NCI-H748 (cell line): ENCODE results near the gene CALM3.

Source experiments
- DNase-seq: peaks from one replicate; lab custom pipeline; 2025; ENCODE audit not compliant: unreplicated experiment; lab: John Stamatoyannopoulos, UW

CALM3 gene

GRCh38 chr19:46634656-46635218 is 33.6 kb downstream of the CALM3 start:
- peak; percentile 73 for DNase-seq

DNA sequence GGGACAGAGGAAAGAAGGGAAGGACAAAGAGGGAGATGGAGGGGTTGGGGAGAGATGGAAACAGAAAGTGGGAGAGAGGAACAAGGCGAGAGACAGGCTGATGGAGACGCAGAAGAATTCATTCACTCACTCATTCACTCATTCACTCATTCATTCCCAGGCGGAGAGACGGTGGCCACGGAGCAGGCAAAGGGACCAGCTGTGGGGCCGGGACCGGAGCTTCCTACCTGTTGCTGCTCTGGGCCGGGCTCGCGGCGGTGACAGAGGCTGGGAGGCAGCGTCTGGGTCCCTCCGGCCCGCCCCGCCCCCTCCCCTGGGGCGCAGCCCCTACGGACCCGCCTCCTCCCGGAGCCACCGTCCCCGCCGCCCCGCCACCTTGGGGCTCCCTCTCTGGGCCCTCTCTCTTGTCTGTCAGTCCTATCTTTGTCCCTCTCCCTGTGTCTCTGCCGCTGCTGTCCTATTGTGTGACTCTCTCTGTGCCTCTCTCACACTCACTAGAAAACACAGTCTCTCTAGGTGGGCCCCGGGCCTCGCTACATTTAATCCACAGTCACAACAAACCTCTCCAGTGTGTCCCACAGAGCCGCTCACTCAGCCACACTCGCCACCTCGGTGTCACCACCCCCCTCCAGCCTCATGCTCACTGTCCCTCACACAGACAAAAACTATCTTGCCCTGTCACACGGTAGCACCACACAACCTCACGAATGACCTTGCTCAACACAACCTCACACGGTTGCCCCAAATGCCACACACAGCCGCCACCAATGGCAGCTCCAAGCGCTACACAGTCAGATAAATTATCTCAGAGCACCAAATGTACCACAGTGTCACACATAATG is 35.0 kb downstream of the CALM3 start, which contains the start of gene GNG8:
Gene GNG8 (minus strand): TSS at position 283 of the 842 bp plus-strand sequence. CDS start 1,520 bp downstream, outside the sequence.
- DNase-seq = peak; percentile 24

DNA sequence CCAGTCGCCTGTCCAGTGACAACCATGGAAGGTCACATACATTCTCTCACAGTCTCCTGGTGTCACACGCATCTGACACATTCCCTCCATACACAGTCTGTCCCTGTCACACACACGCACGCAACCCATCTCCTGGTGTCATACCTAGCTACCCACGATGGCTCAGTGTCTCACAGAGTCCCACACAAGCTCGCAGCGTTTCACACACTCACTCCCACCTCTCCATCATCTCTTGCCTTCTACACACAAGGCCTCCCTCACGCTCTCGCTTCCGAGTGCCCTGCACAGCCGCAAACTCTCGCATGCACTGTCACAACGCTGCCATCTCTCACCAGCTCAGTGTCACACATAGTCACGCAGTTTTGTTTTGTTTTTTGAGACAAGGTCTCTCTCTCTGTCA is 36.1 kb downstream of the CALM3 start:
- DNase-seq = no peak

GRCh38 chr19:46639358-46640182 is 38.4 kb downstream of the CALM3 start:
- peak; percentile 79 for DNase-seq

GRCh38 chr19:46640656-46641055 is 39.5 kb downstream of the CALM3 start:
- no peak for DNase-seq

DNA sequence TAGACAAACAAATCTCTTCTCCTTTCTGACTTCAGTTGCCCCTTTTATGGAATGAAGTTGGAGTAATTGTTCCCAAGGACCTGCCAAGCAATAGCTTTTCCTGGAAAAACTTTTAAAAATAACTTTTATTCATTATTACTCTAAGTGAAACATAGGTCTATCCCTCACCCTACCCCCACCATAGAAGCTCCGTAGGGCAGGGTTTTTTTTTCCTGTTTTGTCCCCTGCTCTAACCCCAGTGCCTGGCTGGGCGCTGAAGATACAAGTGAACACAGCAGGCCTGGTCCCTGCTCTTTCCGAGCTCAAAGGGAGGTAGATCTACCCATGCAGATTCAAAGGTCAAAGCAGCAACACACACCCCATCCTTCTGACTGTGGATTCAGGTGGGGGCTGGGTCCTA is 43.6 kb downstream of the CALM3 start:
- no peak for DNase-seq

DNA sequence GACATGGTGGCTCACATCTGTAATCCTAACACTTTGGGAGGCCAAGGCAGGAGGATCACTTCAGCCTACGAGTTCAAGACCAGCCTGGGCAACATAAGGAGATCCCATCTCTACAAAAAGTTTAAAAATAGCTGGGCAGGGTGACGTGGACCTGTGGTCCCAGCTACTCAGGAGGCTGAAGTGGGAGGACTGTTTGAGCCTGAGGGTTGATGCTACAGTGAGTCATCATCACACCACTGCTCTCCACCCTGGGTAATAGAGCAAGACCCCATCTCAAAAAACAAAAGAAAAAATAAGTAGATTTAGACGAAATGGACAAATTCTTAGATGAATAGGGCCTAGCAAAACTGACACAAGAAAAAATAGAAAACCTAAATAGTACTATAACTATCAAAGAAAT is 45.3 kb downstream of the CALM3 start:
- DNase-seq = no peak

- no peak for DNase-seq
These were observed 47.2 kb downstream of the CALM3 start for GRCh38 chr19:46648060-46648960.

GRCh38 chr19:46648961-46649960 is 48.1 kb downstream of the CALM3 start:
- DNase-seq = no peak

DNA sequence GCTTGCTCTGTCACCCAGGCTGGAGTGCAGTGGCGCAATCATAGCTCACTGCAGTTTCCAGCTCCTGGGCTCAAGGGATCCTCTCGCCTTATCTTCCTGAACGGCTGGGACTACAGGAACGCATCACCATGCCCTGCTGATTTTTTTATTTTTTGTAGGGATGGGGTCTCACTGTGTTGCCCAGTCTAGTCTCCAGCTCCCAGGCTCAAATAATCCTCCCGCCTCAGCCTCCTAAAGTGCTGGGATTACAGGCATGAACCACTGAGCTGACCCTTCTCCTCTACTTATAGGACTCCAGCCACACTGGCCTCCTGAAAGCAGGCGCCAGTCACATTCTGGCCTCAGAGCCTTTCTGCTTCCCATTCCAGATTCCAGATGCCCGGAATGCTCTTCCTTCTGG is 49.3 kb downstream of the CALM3 start:
- no peak for DNase-seq

DNA sequence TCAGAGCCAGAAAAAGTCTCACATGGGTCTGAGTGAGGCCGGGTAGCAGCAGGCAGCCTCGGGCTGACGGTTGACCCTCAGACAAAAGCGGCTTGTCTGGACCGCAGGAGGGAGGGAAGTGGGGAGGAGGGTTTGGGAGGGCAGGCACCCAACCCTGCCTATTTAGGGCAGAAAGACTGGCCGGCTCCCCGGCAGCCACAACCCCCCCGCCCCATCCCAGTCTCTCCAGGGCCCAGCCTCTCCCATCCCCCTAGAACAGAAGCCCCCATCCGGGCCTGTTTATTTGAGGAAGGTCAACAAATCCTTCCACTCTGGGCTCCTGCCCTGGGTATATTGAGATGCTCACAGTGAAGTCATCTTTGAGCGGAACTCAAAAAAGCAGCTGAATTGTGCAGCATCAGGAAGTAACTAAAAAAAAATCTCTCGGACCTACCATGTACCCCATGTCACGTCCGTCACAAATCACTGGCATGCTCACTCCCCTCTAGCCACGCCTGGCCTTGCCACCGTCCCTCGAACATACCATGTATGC is 53.6 kb downstream of the CALM3 start:
- DNase-seq = no peak

- DNase-seq = no peak
These were observed 55.4 kb downstream of the CALM3 start for GRCh38 chr19:46656541-46656940.

DNA sequence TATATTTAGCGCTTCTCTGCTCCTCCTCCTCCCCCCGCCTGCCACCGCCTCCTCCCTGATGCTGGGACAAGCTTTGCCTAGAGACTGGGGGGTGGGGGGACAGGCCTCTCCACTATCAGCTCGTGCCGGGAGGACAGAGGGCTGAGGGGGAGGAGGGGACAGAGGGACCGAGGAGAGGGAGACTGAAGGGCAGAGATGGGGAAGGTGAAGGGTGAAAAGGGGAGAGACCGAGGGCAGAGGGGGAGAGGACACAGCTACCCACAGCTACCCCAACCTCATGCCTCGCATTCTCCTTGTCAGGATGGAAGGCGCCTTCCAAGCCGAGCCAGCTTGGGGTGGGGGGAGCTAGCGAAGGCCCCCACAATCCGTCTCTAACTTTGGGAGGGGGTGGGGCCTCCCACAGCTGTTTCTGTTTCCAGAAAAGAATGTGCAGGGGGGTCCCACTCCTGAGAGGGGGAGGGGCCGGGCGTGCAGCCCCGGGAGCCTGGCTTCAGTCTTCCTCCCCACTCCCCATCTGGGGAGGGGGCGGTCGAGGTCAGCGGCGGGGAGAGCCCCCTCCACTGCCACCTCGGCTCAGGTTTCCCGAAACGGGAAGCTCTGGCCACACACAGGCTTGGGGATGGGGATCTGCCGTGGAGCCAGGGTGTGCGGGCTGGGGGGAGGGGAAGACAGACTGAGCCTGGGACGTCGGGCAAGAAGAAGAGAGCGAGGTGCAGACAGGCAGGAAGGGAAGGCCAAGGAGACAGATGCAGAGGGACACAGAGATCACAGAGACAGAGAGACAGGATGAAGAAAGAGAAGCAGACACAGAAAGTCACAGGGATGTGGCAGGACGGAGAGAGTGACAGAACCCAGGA is 58.2 kb downstream of the CALM3 start:
- no peak for DNase-seq

GRCh38 chr19:46660008-46660517 is 58.9 kb downstream of the CALM3 start:
- no peak for DNase-seq
